NT2/D1 (cell line): ENCODE data around the gene DEF6.

ENCODE experiments used
- YY1 ChIP-seq: IDR thresholded peaks from 2 replicates; pipeline ENCODE4 v1.6.1; 2011; ENCODE audit not compliant: insufficient read length, insufficient read depth
- ZNF274 ChIP-seq: IDR thresholded peaks from 2 replicates; pipeline ENCODE4 v1.6.1; 2011; ENCODE audit warnings: mild to moderate bottlenecking, low read depth, low read length

DNA sequence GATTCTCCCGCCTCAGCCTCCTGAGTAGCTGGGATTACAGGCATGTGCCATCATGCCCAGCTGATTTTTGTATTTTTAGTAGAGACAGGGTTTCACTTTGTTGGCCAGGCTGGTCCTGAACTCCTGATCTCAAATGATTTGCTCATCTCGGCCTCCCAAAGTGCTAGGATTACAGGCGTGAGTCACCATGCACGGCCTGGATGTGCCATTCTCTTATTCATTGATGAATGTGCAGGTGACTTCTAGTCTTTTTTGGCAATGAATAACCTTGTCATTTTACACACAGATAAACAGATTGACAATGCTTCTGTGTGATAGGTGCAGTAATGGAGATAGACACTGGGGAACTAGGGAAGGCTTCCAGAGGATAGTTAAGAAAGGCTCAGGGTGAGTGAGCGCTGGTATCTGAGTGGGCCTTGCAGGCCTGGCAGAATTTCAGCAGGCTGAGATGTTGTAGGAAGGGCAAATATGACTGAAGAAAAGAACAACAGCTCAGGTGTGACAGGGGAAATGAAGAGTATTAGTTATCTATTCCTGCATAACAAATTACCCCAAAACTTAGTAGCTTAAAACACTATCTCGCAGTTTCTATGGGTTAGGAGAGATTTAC is 68.1 kb downstream of the DEF6 start:
- TF ChIP-seq ZNF274, result no peak
- no peak for TF ChIP-seq YY1
